HFF-Myc (cell line): ENCODE measurements around the gene MEGF11.

Experiments
- DNase-seq: peaks from one replicate; pipeline ENCODE4 v3.0.0-alpha.2; 2011; ENCODE audit warnings: low read depth; ENCODE audit errors: extremely low read depth
- H3K4me3 ChIP-seq: replicated peaks from 2 replicates; pipeline ENCODE4 v1.5.1; 2011; ENCODE audit warnings: low read depth, mild to moderate bottlenecking, control low read depth, low read length
- CTCF ChIP-seq: IDR thresholded peaks from 2 replicates; pipeline ENCODE4 v1.5.1; 2012; ENCODE audit warnings: mild to moderate bottlenecking, low read depth, low read length, control low read depth; ENCODE audit errors: missing control alignments

Gene MEGF11

GRCh38 chr15:65863106-65863505 is 390.4 kb downstream of the MEGF11 start:
- no peak overlapping the region for H3K4me3 ChIP-seq
- DNase-seq, result no peak
- no peak for TF ChIP-seq CTCF

- no peak overlapping the region for H3K4me3 ChIP-seq
- TF ChIP-seq CTCF, result peak; percentile 76
- peak; percentile 78 for DNase-seq
Measured at GRCh38 chr15:65862682-65863081, 390.9 kb downstream of the MEGF11 start.

GRCh38 chr15:65857718-65858402 is 395.7 kb downstream of the MEGF11 start:
- TF ChIP-seq CTCF, result no peak
- DNase-seq, result no peak
- no peak overlapping the region for H3K4me3 ChIP-seq

GRCh38 chr15:65856821-65857455 is 396.6 kb downstream of the MEGF11 start:
- no peak for DNase-seq

GRCh38 chr15:65851981-65852380 is 401.6 kb downstream of the MEGF11 start:
- H3K4me3 ChIP-seq, result no peak overlapping the region
- DNase-seq, result no peak
- no peak for TF ChIP-seq CTCF

More at GRCh38 chr15:65856821-65857455, 396.6 kb downstream of the MEGF11 start:
- H3K4me3 ChIP-seq, result no peak overlapping the region
- TF ChIP-seq CTCF, result peak; percentile 83

- no peak overlapping the region for H3K4me3 ChIP-seq
- no peak for TF ChIP-seq CTCF
- no peak for DNase-seq
Measured at GRCh38 chr15:65847989-65848388, 405.6 kb downstream of the MEGF11 start.
